ENCODE results near the gene ZMYM4.

Gene ZMYM4

DNA sequence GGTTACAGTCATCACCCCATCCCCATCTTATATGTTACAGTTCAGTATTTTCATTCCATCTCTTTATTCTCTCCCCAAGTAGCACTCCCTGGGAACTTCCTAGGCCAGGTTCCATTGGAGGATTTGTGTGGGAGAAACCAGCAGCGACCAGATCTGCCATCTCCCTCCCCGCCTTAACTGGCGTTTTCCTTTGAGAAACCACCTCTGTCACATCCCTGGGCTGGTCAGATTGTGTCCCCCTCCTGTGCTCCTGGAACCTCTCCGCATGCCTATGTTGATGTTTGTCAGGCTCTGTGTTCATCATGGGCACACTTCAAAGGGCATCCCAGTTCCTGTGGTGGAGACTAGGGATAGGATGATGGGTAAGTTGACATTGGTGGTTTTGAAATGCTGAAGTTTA lies 162.3 kb downstream of the ZMYM4 start:
- no peak for TF ChIP-seq CTCF (IDR thresholded peaks at IDR 0.05)

GRCh38 chr1:35431173-35431599 lies 162.7 kb downstream of the ZMYM4 start:
- TF ChIP-seq CTCF (IDR thresholded peaks at IDR 0.05) = no peak

DNA sequence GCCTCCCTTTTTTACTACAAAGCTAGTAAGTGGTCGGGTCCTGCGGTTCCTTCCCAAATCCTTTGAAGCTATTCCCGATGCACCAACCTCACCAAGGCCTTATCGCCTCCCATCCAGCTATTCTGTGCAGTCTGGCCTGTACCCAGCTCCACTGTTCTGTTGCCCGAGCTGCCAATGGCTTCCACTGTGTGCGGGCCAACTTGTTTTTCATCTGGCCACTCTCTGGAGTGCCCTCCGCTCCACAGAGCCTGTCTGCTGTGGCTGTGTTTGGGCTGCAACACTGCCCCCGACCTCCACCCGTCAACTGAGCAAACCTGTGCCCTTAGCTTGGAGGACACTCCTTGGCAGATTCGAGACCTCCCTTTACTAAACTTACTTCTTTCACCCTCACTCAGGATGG lies 163.7 kb downstream of the ZMYM4 start:
- TF ChIP-seq CTCF (IDR thresholded peaks at IDR 0.05) = no peak

GRCh38 chr1:35433714-35434113 lies 165.2 kb downstream of the ZMYM4 start:
- no peak for TF ChIP-seq CTCF (IDR thresholded peaks at IDR 0.05)

DNA sequence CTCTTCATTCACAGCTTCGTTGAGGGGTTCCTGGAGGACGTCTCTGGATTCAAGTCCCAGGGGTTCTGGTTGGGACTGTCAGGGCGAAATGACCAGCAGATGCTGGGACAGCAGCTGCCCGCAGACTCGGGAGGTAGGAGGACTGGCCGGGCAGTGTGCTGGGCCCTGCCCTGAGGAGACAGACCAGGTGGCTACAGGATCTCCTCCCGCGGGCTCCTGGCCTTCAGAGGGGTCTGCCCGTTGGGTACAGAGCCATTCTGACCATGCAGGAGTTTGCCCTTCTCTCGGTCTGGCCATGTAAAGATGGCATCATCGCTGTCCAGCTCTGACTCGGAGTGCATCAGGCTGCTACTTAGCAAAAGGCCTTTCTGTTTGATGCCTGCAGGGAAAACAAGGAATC lies 166.2 kb downstream of the ZMYM4 start:
- no peak for TF ChIP-seq CTCF (IDR thresholded peaks at IDR 0.05)

GRCh38 chr1:35436078-35436477 lies 167.6 kb downstream of the ZMYM4 start:
- no peak for TF ChIP-seq CTCF (IDR thresholded peaks at IDR 0.05)

- no peak for TF ChIP-seq CTCF (IDR thresholded peaks at IDR 0.05)
These were observed 168.7 kb downstream of the ZMYM4 start for GRCh38 chr1:35437200-35437599.

GRCh38 chr1:35439626-35440025 lies 171.1 kb downstream of the ZMYM4 start:
- TF ChIP-seq CTCF (IDR thresholded peaks at IDR 0.05) = no peak
